Measurements from ENCODE around the gene CDKL4. TPM values are rescaled to one million over a fixed set of nuclear protein-coding genes. Genes with fewer than 3 reads are reported as not detected.

The CDKL4 gene
- total RNA-seq, 3 donors from 2014 or later, result 0.33 to 2.6 TPM; not detected in 1

GRCh38 chr2:39232141-39232540 is 11.6 kb downstream of the CDKL4 start:
- no peaks in the 10 kb centered on the region for H3K27me3 ChIP-seq
- no peaks in the 10 kb centered on the region for H3K36me3 ChIP-seq
- TF ChIP-seq CTCF (IDR thresholded peaks at IDR 0.05) (no peak), POLR2AphosphoS5 (IDR thresholded peaks at IDR 0.05) (no peak), POLR2A (IDR thresholded peaks at IDR 0.05) (no peak)
- no peaks in the 10 kb centered on the region for H3K9me3 ChIP-seq
- H3K27ac ChIP-seq, result no peak overlapping the region
- no peak overlapping the region for H3K4me3 ChIP-seq
- intact Hi-C loops (cut with DNase I; ENCODE audit: low total_unique reads), result no loop called here
- no peak for DNase-seq (ENCODE audit: low spot score in 2 of 2)
- H3K4me1 ChIP-seq, result no peaks in the 10 kb centered on the region

DNA sequence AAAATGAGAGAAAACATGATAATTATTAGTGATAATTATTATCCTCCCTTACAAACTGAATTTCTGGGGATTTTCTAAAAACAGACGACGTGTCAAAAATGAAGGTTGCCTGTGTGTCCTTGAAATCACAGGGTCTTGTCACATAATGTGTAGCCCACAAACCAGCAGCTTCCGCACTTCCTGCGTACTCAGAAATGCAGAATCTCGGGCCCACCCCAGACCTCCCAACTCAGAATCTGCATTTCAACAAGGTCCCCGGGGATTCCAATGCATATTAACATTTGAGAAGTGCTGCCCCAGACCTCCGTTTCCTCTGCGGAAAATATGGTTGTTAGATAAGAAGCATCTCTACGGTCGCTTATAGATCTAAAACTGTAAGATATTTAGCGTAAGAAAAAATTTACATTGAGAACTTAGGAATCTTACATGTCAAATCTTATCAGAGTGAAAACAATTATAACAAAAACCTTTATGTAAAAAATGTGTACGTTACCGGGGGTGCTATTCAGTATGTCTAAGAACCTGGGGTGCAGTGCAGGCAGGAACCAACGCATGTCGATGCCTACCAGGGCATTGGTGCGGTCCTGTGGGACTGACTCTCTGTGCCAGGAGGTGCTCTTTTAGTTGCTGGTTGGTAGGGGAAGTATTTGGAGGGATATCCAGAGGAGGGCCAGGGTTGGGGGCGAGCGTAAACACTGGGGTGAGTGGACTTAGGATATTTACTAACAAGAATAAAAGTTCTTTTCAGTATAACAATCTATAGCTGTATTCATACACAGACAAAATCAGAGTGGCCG is 15.2 kb downstream of the CDKL4 start:
- TF ChIP-seq POLR2A (IDR thresholded peaks at IDR 0.05) (no peak), CTCF (IDR thresholded peaks at IDR 0.05) (no peak)
- intact Hi-C loops (cut with DNase I; ENCODE audit: low total_unique reads), result no loop called here
- H3K27me3 ChIP-seq, result no peaks in the 10 kb centered on the region
- no peak overlapping the region for H3K27ac ChIP-seq
- no peaks in the 10 kb centered on the region for H3K4me1 ChIP-seq
- no peaks in the 10 kb centered on the region for H3K9me3 ChIP-seq
- no peaks in the 10 kb centered on the region for H3K36me3 ChIP-seq
- H3K4me3 ChIP-seq, result no peak overlapping the region
- DNase-seq (ENCODE audit: low spot score in 2 of 2), result no peak

DNA sequence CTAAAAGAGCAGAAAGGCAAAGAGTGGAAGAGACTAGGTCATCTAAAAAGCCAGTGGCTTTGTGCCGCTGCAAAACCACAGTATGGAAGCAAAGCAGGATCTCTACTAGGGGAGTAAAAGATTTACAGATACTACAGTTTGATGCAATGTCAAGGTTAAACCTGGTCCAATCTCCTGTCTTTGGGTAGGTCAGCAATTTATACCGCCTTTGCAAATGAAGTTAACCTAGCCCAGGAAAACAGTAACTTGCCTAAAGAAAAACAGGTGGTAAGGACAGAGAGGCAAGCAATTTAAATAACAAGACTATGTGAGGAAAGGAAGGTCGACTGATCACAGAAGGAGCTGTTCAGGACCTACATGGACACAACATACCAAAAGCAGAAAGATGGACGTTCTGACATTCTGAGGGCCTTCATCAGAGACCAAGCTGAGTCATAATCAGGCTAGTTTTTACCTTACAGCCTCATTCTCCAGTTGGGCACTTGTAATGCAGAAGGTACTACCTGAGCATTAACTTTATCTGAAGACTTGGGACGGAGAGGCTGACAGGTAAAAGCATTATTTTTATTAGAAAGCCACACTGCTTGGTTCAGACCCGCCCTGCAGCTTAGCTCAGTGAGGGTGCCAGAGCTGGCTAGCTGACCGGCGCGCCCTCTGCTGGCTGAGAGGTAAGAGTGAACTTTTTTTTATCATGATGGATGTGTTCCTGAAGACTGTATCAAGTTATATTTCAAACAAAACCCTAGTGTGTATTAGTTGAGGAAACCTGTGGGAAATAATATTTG is 15.9 kb downstream of the CDKL4 start:
- H3K4me1 ChIP-seq, result no peaks in the 10 kb centered on the region
- intact Hi-C loops (cut with DNase I; ENCODE audit: low total_unique reads), result no loop called here
- peak; percentile 45 to 75 for DNase-seq (ENCODE audit: low spot score in 2 of 2)
- no peaks in the 10 kb centered on the region for H3K9me3 ChIP-seq
- TF ChIP-seq POLR2AphosphoS5 (IDR thresholded peaks at IDR 0.05) (no peak), POLR2A (IDR thresholded peaks at IDR 0.05) (no peak), CTCF (IDR thresholded peaks at IDR 0.05) (peak; percentile 70 to 81 (median 81))
- H3K36me3 ChIP-seq, result no peaks in the 10 kb centered on the region
- H3K27ac ChIP-seq, result no peak overlapping the region
- no peaks in the 10 kb centered on the region for H3K27me3 ChIP-seq
- H3K4me3 ChIP-seq, result no peak overlapping the region

GRCh38 chr2:39225567-39225966 is 18.2 kb downstream of the CDKL4 start:
- H3K27ac ChIP-seq, result no peak overlapping the region
- no peaks in the 10 kb centered on the region for H3K4me1 ChIP-seq
- intact Hi-C loops (cut with DNase I; ENCODE audit: low total_unique reads), result no loop called here
- H3K4me3 ChIP-seq, result no peak overlapping the region
- no peak for DNase-seq (ENCODE audit: low spot score in 2 of 2)
- no peak for TF ChIP-seq POLR2A (IDR thresholded peaks at IDR 0.05)
- no peak for TF ChIP-seq CTCF (IDR thresholded peaks at IDR 0.05)
- no peak for TF ChIP-seq POLR2AphosphoS5 (IDR thresholded peaks at IDR 0.05)
- no peaks in the 10 kb centered on the region for H3K9me3 ChIP-seq
- no peaks in the 10 kb centered on the region for H3K27me3 ChIP-seq
- no peaks in the 10 kb centered on the region for H3K36me3 ChIP-seq

- intact Hi-C loops (cut with DNase I; ENCODE audit: low total_unique reads), result no loop called here
- DNase-seq (ENCODE audit: low spot score in 2 of 2), result no peak
- Histone ChIP-seq H3K4me1 (no peaks in the 10 kb centered on the region), H3K9me3 (no peaks in the 10 kb centered on the region), H3K4me3 (no peak overlapping the region), H3K27me3 (no peaks in the 10 kb centered on the region), H3K36me3 (no peaks in the 10 kb centered on the region), H3K27ac (no peak overlapping the region)
- TF ChIP-seq CTCF (IDR thresholded peaks at IDR 0.05), result no peak
- no peak for TF ChIP-seq POLR2AphosphoS5 (IDR thresholded peaks at IDR 0.05)
- TF ChIP-seq POLR2A (IDR thresholded peaks at IDR 0.05), result no peak
Observed at GRCh38 chr2:39223909-39224308, 19.9 kb downstream of the CDKL4 start.
